K562 (cell line): ENCODE results near the gene FRMD4B. TPM values are rescaled to one million over a fixed set of nuclear protein-coding genes. Genes with fewer than 3 reads are reported as not detected.

Experiments used
- ATF7 ChIP-seq: fragments of 450-650 bp; IDR thresholded peaks from 2 replicates; pipeline ENCODE4 v1.7.1; 2014; ENCODE audit warnings: mild to moderate bottlenecking, moderate library complexity
- ZNF318 ChIP-seq, 2 experiments: fragments of 450-650 bp; IDR thresholded peaks; 2 replicates each; pipeline ENCODE4 v1.6.1; 2016; ENCODE audit warnings: mild to moderate bottlenecking in 2 of 2, borderline replicate concordance in 1 of 2, low read depth in 1 of 2, moderate library complexity in 1 of 2
- polyA plus RNA-seq, 8 experiments: library from polyadenylated mRNA; depleted of rRNA in 4 of 8; stranded (reverse) in 5 of 8; unstranded in 3 of 8; fragments of >200 nt; fragmentation: Nextera tagmentation in 2 of 8; fragmentation: Illumina TruSeq in 1 of 8; extraction: Ambion mirVana in 2 of 8; extraction: Trizol in 1 of 8; gene quantifications; 2 replicates each; pipeline versions ENCODE4 v1.2.1 to v1.2.3, GENCODE V29; 2011 to 2014; ENCODE audit warnings: inconsistent platforms in 1 of 8, missing spikeins in 1 of 8
- total RNA-seq, 7 experiments: library from RNA; depleted of rRNA in 6 of 7; stranded (reverse); fragments of >200 nt in 6 of 7; fragmentation: Illumina TruSeq in 2 of 7; extraction: Trizol in 2 of 7; gene quantifications; 2 replicates each; pipeline versions ENCODE4 v1.2.1 to v1.2.3, GENCODE V29; 2011 to 2021; ENCODE audit warnings: low replicate concordance in 1 of 7

The FRMD4B gene
- total and polyA plus RNA-seq, 9 of the 15 experiments (the other 6 are each of a cell fraction or from before 2014, with no cell fraction given), result 0.03 to 0.09 (median 0.04) TPM; not detected in 3

GRCh38 chr3:69433121-69433968, 47.5 kb upstream of the FRMD4B start (continued):
- no peak for TF ChIP-seq ZNF318 (IDR thresholded peaks at IDR 0.05; ENCODE audit: borderline replicate concordance in 1 of 2, low read depth in 1 of 2)
- TF ChIP-seq ATF7, result no peak
